Liver (tissue), 9 donors: ENCODE results near the gene ATF7IP. TPM values are rescaled to one million over a fixed set of nuclear protein-coding genes. Genes with fewer than 3 reads are reported as not detected.
A peak's percentile ranks its signal among the peaks of the same experiment; 100 is the strongest.

Experiments used
- DNase-seq: peaks from one replicate; pipeline ENCODE4 v3.0.0-alpha.2; 2017; ENCODE audit warnings: low spot score
- H3K27ac ChIP-seq, 2 donors: one replicate each; pipeline ENCODE4 v1.7.0; 2013; ENCODE audit warnings: inconsistent platforms in 2 of 2, low read length in 2 of 2, control low read depth in 1 of 2, low read depth in 1 of 2, mild to moderate bottlenecking in 1 of 2
- H3K27me3 ChIP-seq, 4 donors: one replicate each; pipeline versions ENCODE4 v1.6.1 to v1.7.0; 2013; ENCODE audit warnings: low read length in 3 of 4, inconsistent platforms in 1 of 4, mild to moderate bottlenecking in 1 of 4, moderate library complexity in 1 of 4; ENCODE audit not compliant: control insufficient read depth in 4 of 4, insufficient read depth in 4 of 4
- H3K36me3 ChIP-seq, 4 donors: one replicate each; pipeline versions ENCODE4 v1.6.1 to v1.7.0; 2013; ENCODE audit warnings: low read length in 3 of 4, mild to moderate bottlenecking in 3 of 4, low read depth in 1 of 4, moderate library complexity in 1 of 4; ENCODE audit not compliant: control insufficient read depth in 4 of 4, insufficient read depth in 3 of 4
- H3K4me1 ChIP-seq, 4 donors: one replicate each; pipeline versions ENCODE4 v1.6.1 to v1.7.0; 2013; ENCODE audit warnings: low read length in 3 of 4, mild to moderate bottlenecking in 3 of 4, moderate library complexity in 1 of 4; ENCODE audit not compliant: control insufficient read depth in 4 of 4, insufficient read depth in 4 of 4
- H3K4me3 ChIP-seq, 3 donors: one replicate each; pipeline versions ENCODE4 v1.6.1 to v1.7.0; 2013; ENCODE audit warnings: low read length in 3 of 3, control low read depth in 1 of 3, low read depth in 1 of 3, mild to moderate bottlenecking in 1 of 3
- H3K9ac ChIP-seq, 2 donors: one replicate each; pipeline ENCODE4 v1.7.0; 2013; ENCODE audit warnings: low read length in 2 of 2, mild to moderate bottlenecking in 2 of 2, moderate library complexity in 2 of 2, control low read depth in 1 of 2, low read depth in 1 of 2
- H3K9me3 ChIP-seq, 4 donors: one replicate each; pipeline versions ENCODE4 v1.6.1 to v1.7.0; 2013; ENCODE audit warnings: low read length in 3 of 4; ENCODE audit not compliant: control insufficient read depth in 4 of 4
- ATF3 ChIP-seq: IDR thresholded peaks from 2 replicates; pipeline ENCODE4 v1.6.1; 2016; ENCODE audit warnings: antibody characterized with exemption
- EGR1 ChIP-seq, 2 donors: IDR thresholded peaks; 2 replicates each; pipeline ENCODE4 v1.6.1; 2016 to 2018; ENCODE audit warnings: antibody characterized with exemption in 2 of 2, low read depth in 2 of 2
- FOXA1 ChIP-seq: IDR thresholded peaks from 2 replicates; pipeline ENCODE4 v1.6.1; 2016; ENCODE audit warnings: antibody characterized with exemption
- FOXA2 ChIP-seq: IDR thresholded peaks from 2 replicates; pipeline ENCODE4 v1.6.1; 2016; ENCODE audit warnings: antibody characterized with exemption
- GABPA ChIP-seq, 2 donors: IDR thresholded peaks in 1 of 2; conservative IDR thresholded peaks in 1 of 2; 2 replicates each; pipeline ENCODE4 v1.6.1; 2016; ENCODE audit warnings: antibody characterized with exemption in 2 of 2, mild to moderate bottlenecking in 1 of 2, moderate library complexity in 1 of 2
- HNF4A ChIP-seq, 2 donors: conservative IDR thresholded peaks; 2 replicates each; pipeline ENCODE4 v1.6.1; 2016; ENCODE audit warnings: antibody characterized with exemption in 2 of 2, mild to moderate bottlenecking in 2 of 2
- HNF4G ChIP-seq: IDR thresholded peaks from 2 replicates; pipeline ENCODE4 v1.6.1; 2016; ENCODE audit warnings: antibody characterized with exemption
- JUND ChIP-seq, 2 donors: IDR thresholded peaks; 2 replicates each; pipeline ENCODE4 v1.6.1; 2016; ENCODE audit warnings: antibody characterized with exemption in 2 of 2
- NR2F2 ChIP-seq: IDR thresholded peaks from 2 replicates; pipeline ENCODE4 v1.6.1; 2016; ENCODE audit warnings: antibody characterized with exemption
- RAD21 ChIP-seq, 2 donors: IDR thresholded peaks; 2 replicates each; pipeline ENCODE4 v1.6.1; 2016; ENCODE audit warnings: antibody characterized with exemption in 2 of 2, mild to moderate bottlenecking in 2 of 2
- RXRA ChIP-seq, 2 donors: IDR thresholded peaks; 2 replicates each; pipeline ENCODE4 v1.6.1; 2017 to 2018; ENCODE audit warnings: antibody characterized with exemption in 2 of 2, mild to moderate bottlenecking in 1 of 2
- SP1 ChIP-seq: IDR thresholded peaks from 2 replicates; pipeline ENCODE4 v1.6.1; 2018; ENCODE audit warnings: antibody characterized with exemption, mild to moderate bottlenecking
- TAF1 ChIP-seq: conservative IDR thresholded peaks from 2 replicates; pipeline ENCODE4 v1.6.1; 2016; ENCODE audit warnings: antibody characterized with exemption, mild to moderate bottlenecking
- ZBTB33 ChIP-seq: IDR thresholded peaks from 2 replicates; pipeline ENCODE4 v1.6.1; 2016; ENCODE audit warnings: antibody characterized with exemption
- WGBS: extraction: QIAGEN DNeasy Blood & Tissue Kit; methylation state at CpG from one replicate; pipeline ENCODE4 v1.1.7; 2013; 5-methylcytosine and 5-hydroxymethylcytosine counted together
- polyA plus RNA-seq, 2 donors: library from polyadenylated mRNA; stranded (reverse) in 1 of 2; unstranded in 1 of 2; fragments of 200-250 nt in 1 of 2; fragments of >200 nt in 1 of 2; fragmentation: Nextera tagmentation in 1 of 2; extraction: Ambion mirVana in 1 of 2; gene quantifications; one replicate each; pipeline versions ENCODE4 v1.2.1 to v1.2.3, GENCODE V29; 2013 to 2015
- total RNA-seq, 2 donors: library from RNA; depleted of rRNA; stranded (reverse); fragments of >200 nt; gene quantifications; one replicate each; pipeline ENCODE4 v1.2.3, GENCODE V29; 2014
- TF ChIP-seq, protein P1 (sequence below): IDR thresholded peaks from 2 replicates; pipeline ENCODE4 v1.6.1; 2016; ENCODE audit warnings: antibody characterized with exemption, mild to moderate bottlenecking
- donor health status: healthy.
- donor health status: healthy.
- donor health status: healthy.
- donor health status: healthy.
- donor health status: healthy.

The ATF7IP gene
- total and polyA plus RNA-seq, 4 donors = 3.9 to 25.6 (median 19.9) TPM

DNA sequence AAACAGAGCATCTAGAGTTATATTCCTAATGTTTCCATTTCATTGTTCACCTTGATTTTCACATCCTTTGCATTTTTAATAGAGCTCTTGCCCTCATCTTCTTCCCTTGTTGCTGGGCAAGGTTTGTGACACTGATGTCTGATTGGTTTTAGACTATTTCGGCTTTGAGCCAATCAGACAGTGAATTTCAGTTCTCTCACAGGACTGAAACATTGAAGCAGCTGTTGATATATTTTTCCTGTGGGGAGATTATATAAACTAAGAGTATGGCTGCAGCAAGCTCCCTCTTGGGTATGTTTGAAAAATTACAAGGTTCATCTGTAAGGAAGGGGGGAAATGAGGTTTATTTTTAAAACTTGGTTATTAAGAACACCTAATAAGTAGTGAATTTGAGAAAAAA, 51.2 kb downstream of the ATF7IP start:
- H3K9ac ChIP-seq = no peak overlapping the region
- H3K9me3 ChIP-seq = no peaks in the 10 kb centered on the region
- no peaks in the 10 kb centered on the region for H3K27me3 ChIP-seq
- TF ChIP-seq RXRA (IDR thresholded peaks at IDR 0.05) (no peak), GABPA (IDR thresholded peaks at IDR 0.05 in 1 of 2, conservative IDR thresholded peaks at IDR 0.05 in 1 of 2) (no peak), RAD21 (IDR thresholded peaks at IDR 0.05) (peak in 1 of 2 donors; percentile 23), JUND (IDR thresholded peaks at IDR 0.05) (no peak)
- WGBS = 82% methylated on average over 1 of the region's 1 CpG
- H3K4me1 ChIP-seq = peaks cover 4 to 24% (median 9%) of the 10 kb centered on the region in 4 donors
- H3K4me3 ChIP-seq = no peak overlapping the region
- no peak overlapping the region for H3K27ac ChIP-seq
- no peak for DNase-seq
- H3K36me3 ChIP-seq = peaks cover 0 to 4% (median 0%) of the 10 kb centered on the region in 4 donors

DNA sequence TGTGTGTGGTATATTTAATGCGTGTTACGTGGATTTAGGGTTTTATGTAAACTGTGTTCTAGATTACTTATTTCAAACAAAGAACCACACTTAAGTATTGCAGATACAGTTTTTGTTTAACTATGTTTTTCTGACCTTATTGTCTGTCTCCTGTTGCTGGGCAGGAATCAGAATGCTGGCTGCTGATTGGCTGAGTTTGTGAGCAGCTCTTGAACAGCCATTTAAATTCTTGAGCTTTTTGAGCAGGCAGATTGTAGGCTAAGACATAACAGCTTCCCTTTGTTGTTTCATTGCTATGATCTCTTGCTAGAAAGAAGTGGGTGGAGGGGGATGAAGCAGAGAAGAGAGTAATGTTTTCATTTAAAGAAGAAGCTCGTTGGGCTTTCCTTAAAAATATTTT, 52.2 kb downstream of the ATF7IP start:
- Histone ChIP-seq H3K27me3 (no peaks in the 10 kb centered on the region), H3K9ac (no peak overlapping the region), H3K4me3 (no peak overlapping the region), H3K4me1 (peaks cover 4 to 24% (median 9%) of the 10 kb centered on the region in 4 donors), H3K36me3 (peaks cover 0 to 4% (median 0%) of the 10 kb centered on the region in 4 donors), H3K9me3 (no peaks in the 10 kb centered on the region), H3K27ac (no peak overlapping the region)
- TF ChIP-seq HNF4A (conservative IDR thresholded peaks at IDR 0.05) = no peak
- TF ChIP-seq RAD21 (IDR thresholded peaks at IDR 0.05) = no peak
- no peak for TF ChIP-seq NR2F2
- no peak for TF ChIP-seq HNF4G
- TF ChIP-seq SP1 = no peak
- no peak for TF ChIP-seq ATF3
- no peak for TF ChIP-seq GABPA (IDR thresholded peaks at IDR 0.05 in 1 of 2, conservative IDR thresholded peaks at IDR 0.05 in 1 of 2)
- TF ChIP-seq EGR1 (IDR thresholded peaks at IDR 0.05; ENCODE audit: low read depth in 2 of 2) = no peak
- no peak for TF ChIP-seq JUND (IDR thresholded peaks at IDR 0.05)
- TF ChIP-seq FOXA2 = no peak
- TF ChIP-seq, protein P1, sequence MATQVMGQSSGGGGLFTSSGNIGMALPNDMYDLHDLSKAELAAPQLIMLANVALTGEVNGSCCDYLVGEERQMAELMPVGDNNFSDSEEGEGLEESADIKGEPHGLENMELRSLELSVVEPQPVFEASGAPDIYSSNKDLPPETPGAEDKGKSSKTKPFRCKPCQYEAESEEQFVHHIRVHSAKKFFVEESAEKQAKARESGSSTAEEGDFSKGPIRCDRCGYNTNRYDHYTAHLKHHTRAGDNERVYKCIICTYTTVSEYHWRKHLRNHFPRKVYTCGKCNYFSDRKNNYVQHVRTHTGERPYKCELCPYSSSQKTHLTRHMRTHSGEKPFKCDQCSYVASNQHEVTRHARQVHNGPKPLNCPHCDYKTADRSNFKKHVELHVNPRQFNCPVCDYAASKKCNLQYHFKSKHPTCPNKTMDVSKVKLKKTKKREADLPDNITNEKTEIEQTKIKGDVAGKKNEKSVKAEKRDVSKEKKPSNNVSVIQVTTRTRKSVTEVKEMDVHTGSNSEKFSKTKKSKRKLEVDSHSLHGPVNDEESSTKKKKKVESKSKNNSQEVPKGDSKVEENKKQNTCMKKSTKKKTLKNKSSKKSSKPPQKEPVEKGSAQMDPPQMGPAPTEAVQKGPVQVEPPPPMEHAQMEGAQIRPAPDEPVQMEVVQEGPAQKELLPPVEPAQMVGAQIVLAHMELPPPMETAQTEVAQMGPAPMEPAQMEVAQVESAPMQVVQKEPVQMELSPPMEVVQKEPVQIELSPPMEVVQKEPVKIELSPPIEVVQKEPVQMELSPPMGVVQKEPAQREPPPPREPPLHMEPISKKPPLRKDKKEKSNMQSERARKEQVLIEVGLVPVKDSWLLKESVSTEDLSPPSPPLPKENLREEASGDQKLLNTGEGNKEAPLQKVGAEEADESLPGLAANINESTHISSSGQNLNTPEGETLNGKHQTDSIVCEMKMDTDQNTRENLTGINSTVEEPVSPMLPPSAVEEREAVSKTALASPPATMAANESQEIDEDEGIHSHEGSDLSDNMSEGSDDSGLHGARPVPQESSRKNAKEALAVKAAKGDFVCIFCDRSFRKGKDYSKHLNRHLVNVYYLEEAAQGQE = no peak
- TF ChIP-seq RXRA (IDR thresholded peaks at IDR 0.05) = no peak
- TF ChIP-seq ZBTB33 = no peak
- no peak for TF ChIP-seq TAF1
- no peak for TF ChIP-seq FOXA1
- 79% methylated on average over 3 of the region's 3 CpGs for WGBS
- peak; percentile 46 for DNase-seq
